MCF 10A (cell line): ENCODE measurements around the gene AANAT. TPM values are rescaled to one million over a fixed set of nuclear protein-coding genes. Genes with fewer than 3 reads are reported as not detected.

ENCODE experiments used
- BruUV-seq: library from RNA; stranded (reverse); fragments of 400-500 nt; replicated peaks from 2 replicates; lab custom pipeline; 2021; lab: Mats Ljungman, UMichigan
- CTCF ChIA-PET: fragments of 300-600 bp; sonication (Branson Sonifier 250); formaldehyde crosslinking; extraction: SDS; loops from one replicate; lab custom pipeline; 2021; ENCODE audit warnings: antibody characterized with exemption, inconsistent platforms; lab: Yijun Ruan, JAX
- POLR2A ChIA-PET: fragments of 300-600, 350-650 bp; sonication (Branson Sonifier 250); formaldehyde crosslinking; extraction: SDS; loops from one replicate; lab custom pipeline; 2020; ENCODE audit warnings: antibody characterized with exemption, inconsistent platforms; lab: Yijun Ruan, JAX
- DNase-seq: peaks from one replicate; pipeline ENCODE4 v3.0.0-alpha.2; 2018; ENCODE audit not compliant: unreplicated experiment
- H3K27ac Mint-ChIP-seq: one replicate; pipeline ENCODE4 v1.8.0; 2022; ENCODE audit warnings: mild to moderate bottlenecking, low read depth, mixed read lengths; ENCODE audit not compliant: unreplicated experiment
- H3K27me3 Mint-ChIP-seq: one replicate; pipeline ENCODE4 v1.8.0; 2022; ENCODE audit warnings: mixed read lengths; ENCODE audit not compliant: insufficient read depth, unreplicated experiment
- H3K36me3 Mint-ChIP-seq: one replicate; pipeline ENCODE4 v1.8.0; 2022; ENCODE audit warnings: mild to moderate bottlenecking, moderate library complexity, mixed read lengths; ENCODE audit not compliant: insufficient read depth, unreplicated experiment
- H3K4me1 Mint-ChIP-seq: one replicate; pipeline ENCODE4 v1.8.0; 2022; ENCODE audit warnings: mixed read lengths; ENCODE audit not compliant: insufficient read depth, unreplicated experiment
- H3K4me3 Mint-ChIP-seq: one replicate; pipeline ENCODE4 v1.8.0; 2022; ENCODE audit warnings: mild to moderate bottlenecking, moderate library complexity, mixed read lengths; ENCODE audit not compliant: unreplicated experiment
- H3K9me3 Mint-ChIP-seq: one replicate; pipeline ENCODE4 v1.8.0; 2022; ENCODE audit warnings: mixed read lengths; ENCODE audit not compliant: unreplicated experiment
- intact Hi-C: fragments of 100-400 bp; cut with micrococcal nuclease; formaldehyde crosslinking; loops from 2 replicates; pipeline ENCODE4 v1.14.1; 2022
- total RNA-seq: library from RNA; stranded (reverse); gene quantifications from 2 replicates; pipeline ENCODE4 v1.2.3, GENCODE V29; 2022
- TF ChIP-seq, protein P1 (sequence below): fragments of 200-600 bp; IDR thresholded peaks from one replicate; pipeline ENCODE4 v1.8.0; 2022; ENCODE audit warnings: antibody characterized with exemption, mild to moderate bottlenecking; ENCODE audit not compliant: unreplicated experiment

Gene AANAT
- total RNA-seq, 1 experiment from 2014 or later = not detected

DNA sequence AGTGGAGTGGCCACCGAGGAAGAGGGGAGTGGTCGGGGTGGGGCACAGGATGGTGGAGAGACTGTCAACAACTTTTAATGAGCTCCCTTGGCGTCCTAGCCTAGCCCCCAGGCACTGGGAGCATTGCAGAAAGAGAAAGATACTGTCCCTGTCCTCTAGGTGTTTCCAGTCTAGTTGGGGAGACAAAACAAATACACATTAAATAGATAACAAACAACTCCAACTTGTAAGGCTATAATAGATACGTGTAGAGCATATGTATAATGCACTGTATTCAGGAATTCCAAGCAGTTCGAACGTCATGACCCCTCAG, 14.0 kb upstream of the AANAT start:
- Mint-ChIP-seq H3K4me1 (peaks cover 7% of the 10 kb centered on the region), H3K36me3 (peaks cover 6% of the 10 kb centered on the region), H3K27me3 (no peaks in the 10 kb centered on the region), H3K9me3 (no peaks in the 10 kb centered on the region), H3K27ac (peak overlapping the region; percentile 11), H3K4me3 (no peak overlapping the region)
- no peak for DNase-seq
- CTCF ChIA-PET = interaction anchor here (0.5 to 1.6 kb wide), 5 partner anchors 13 to 160 kb away, joined by 3 to 5 read pairs (median 4); partner anchors contain the start of gene SPHK1
- intact Hi-C loops = no loop called here
- TF ChIP-seq, protein P1, sequence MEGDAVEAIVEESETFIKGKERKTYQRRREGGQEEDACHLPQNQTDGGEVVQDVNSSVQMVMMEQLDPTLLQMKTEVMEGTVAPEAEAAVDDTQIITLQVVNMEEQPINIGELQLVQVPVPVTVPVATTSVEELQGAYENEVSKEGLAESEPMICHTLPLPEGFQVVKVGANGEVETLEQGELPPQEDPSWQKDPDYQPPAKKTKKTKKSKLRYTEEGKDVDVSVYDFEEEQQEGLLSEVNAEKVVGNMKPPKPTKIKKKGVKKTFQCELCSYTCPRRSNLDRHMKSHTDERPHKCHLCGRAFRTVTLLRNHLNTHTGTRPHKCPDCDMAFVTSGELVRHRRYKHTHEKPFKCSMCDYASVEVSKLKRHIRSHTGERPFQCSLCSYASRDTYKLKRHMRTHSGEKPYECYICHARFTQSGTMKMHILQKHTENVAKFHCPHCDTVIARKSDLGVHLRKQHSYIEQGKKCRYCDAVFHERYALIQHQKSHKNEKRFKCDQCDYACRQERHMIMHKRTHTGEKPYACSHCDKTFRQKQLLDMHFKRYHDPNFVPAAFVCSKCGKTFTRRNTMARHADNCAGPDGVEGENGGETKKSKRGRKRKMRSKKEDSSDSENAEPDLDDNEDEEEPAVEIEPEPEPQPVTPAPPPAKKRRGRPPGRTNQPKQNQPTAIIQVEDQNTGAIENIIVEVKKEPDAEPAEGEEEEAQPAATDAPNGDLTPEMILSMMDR = no peak
- POLR2A ChIA-PET = interaction anchor here (0.7 to 3.1 kb wide), 5 partner anchors 46 to 132 kb away, joined by 3 to 15 read pairs (median 4); partner anchors contain the start of gene ST6GALNAC2
- BruUV-seq = no TSS peak

DNA sequence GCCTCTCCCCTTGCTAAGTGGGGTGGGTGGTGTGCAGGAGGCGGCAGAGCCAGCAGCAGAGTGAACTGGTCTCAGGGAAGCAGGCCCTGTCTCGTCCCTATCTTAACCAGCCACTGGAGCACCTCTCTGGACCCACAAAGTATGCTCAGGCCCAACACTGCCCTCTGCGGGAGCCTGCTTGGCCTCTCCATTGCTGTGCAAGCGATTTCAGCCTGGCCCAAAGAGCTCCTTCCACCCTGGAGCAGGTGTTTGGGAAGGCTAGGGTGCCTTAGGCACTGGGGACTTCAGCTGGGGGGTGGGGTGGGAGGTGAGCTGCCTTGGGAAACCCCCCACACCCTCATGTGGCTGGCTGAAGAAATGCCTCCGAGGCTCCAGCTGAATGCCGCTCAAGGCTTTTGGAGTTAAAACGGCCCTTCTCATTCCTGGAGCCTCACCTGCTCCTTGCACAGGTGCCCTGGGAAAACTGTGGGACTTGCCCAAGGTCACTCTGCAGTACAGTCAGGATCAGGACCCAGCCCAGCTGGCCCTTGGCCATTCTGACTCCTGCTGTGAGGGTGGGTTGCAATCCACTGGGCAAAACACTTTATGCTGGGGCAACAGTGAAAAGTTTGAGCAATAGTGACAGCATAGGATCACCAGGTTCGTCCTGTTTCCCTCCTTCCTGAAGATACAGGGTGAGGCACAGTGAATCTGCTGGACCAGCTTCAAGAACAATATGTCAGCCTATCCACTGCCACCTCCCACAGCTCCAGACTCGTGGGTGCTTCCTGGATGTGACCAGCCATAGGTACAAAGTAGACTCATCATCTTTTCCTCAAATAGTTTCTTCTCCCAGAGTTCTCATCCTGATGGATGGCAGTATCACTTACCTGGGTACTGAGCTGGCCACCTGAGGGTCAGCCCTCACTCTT, 8.6 kb upstream of the AANAT start:
- Mint-ChIP-seq H3K36me3 (no peaks in the 10 kb centered on the region), H3K27me3 (no peaks in the 10 kb centered on the region), H3K4me3 (no peak overlapping the region), H3K9me3 (no peaks in the 10 kb centered on the region), H3K27ac (no peak overlapping the region), H3K4me1 (no peaks in the 10 kb centered on the region)
- ChIA-PET CTCF (interaction anchor here (0.6 to 4.8 kb wide), 27 partner anchors 8 to 318 kb away, joined by 3 to 72 read pairs (median 4); partner anchors contain the start of genes AANAT and RHBDF2), POLR2A (interaction anchor here (0.5 to 1.5 kb wide), 10 partner anchors 17 to 195 kb away, joined by 3 to 8 read pairs (median 3); no protein-coding TSS in a partner anchor)
- intact Hi-C loops = loop anchor here (1.0 kb wide), 1 partner anchor 51 kb away; no protein-coding TSS in a partner anchor
- DNase-seq = peak; percentile 72
- BruUV-seq = no TSS peak
- TF ChIP-seq, protein P1 = peak; percentile 60

DNA sequence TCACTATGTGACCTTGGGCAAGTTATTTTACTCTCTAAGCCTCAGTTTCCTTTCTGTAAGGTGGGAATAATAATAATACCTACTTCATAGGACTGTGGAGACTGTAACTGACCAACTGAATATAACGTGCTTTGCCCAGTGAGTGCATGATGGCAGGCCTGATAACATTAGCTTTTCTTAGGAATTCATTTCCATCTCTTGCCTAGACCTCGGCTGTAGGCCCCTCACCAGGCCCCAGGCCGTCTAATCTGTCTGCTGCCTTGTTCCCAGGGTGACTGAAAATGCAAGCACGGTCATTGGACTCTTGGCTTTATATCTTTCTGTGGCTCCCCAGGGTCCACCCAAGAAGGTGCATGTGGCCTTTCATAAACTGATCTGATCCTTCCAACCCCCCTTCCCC, 7.7 kb upstream of the AANAT start:
- intact Hi-C loops = loop anchor here (1.0 kb wide), 1 partner anchor 47 kb away; no protein-coding TSS in a partner anchor
- no peaks in the 10 kb centered on the region for H3K36me3 Mint-ChIP-seq
- H3K4me3 Mint-ChIP-seq = no peak overlapping the region
- ChIA-PET CTCF (interaction anchor here (0.6 to 4.8 kb wide), 15 partner anchors 11 to 222 kb away, joined by 3 to 72 read pairs (median 4); partner anchors contain the start of gene RHBDF2), POLR2A (interaction anchor here (0.6 to 1.3 kb wide), 4 partner anchors 48 to 195 kb away, joined by 3 to 5 read pairs (median 3); no protein-coding TSS in a partner anchor)
- no peaks in the 10 kb centered on the region for H3K27me3 Mint-ChIP-seq
- BruUV-seq = no TSS peak
- H3K27ac Mint-ChIP-seq = no peak overlapping the region
- no peaks in the 10 kb centered on the region for H3K9me3 Mint-ChIP-seq
- no peak for DNase-seq
- TF ChIP-seq, protein P1 = no peak
- H3K4me1 Mint-ChIP-seq = no peaks in the 10 kb centered on the region
